Measurements from ENCODE around the gene ZNF3. TPM values are rescaled to one million over a fixed set of nuclear protein-coding genes. Genes with fewer than 3 reads are reported as not detected.
A peak's percentile ranks its signal among the peaks of the same experiment; 100 is the strongest.

ZNF3 gene
- total and polyA plus RNA-seq, 9 of the 15 experiments (the other 6 are each of a cell fraction or from before 2014, with no cell fraction given) = 30.0 to 64.9 (median 51.5) TPM

DNA sequence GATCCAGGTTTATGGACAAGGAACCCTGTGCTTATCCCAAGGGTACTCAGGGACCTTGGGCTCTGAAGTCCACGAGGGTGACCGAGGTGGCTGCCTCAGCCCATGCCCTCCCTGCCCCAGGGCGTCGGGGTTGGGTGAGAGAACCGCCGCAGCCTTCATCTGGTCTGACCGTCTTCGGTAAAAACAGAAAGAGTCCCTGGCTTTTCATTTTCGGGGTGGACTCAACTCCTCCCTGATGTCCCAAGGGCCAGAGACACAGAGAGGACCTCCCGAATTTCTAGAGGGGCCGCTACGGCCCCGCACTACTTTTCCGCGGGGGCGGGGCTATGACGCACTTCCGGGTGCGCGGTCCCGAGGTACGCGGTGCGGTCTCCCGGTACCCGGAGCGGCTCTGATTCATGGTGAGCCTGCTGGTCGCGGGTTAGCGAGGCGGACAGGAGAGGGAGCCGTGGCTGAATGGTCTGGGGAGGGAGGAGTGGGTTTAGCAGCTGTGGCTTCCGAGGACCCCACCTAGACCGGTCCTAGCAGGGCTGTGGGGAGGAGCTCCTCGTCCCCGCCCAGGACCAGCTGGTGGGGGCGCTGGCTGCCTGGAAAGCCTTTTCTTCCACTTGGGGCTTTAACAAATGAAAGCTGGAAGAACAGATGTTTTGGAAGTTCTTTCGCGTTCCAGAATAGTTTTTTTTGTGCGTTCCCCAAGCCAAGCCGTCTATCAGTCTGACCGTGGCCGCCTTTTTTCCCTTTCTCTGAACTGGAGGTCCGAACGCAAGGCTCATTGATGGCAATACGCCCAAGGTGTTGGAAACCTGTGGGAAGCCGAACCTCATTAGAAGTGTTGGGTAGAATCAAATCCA lies 31.9 kb downstream of the ZNF3 start, which contains the start of gene ZSCAN21 (continued):
- TF ChIP-seq KAT7 (CRISPR knock-in tag; IDR thresholded peaks at IDR 0.05; ENCODE audit: borderline replicate concordance) (no peak), ZFX (CRISPR knock-in tag; IDR thresholded peaks at IDR 0.05) (peak; percentile 73), ARHGAP35 (IDR thresholded peaks at IDR 0.05; ENCODE audit: partially characterized antibody) (no peak), ARID1B (IDR thresholded peaks at IDR 0.05) (0 out of 2 replicates have a peak, but pooled peaks have one; percentile 53), PHF21A (IDR thresholded peaks at IDR 0.05; ENCODE audit: borderline replicate concordance, low read depth) (peak; percentile 50; the same call in 1 of the 2 replicates), RBM25 (IDR thresholded peaks at IDR 0.05; ENCODE audit: low read depth, low read length, severe bottlenecking) (no peak), HNRNPUL1 (IDR thresholded peaks at IDR 0.05; ENCODE audit: low read length) (no peak), SIRT6 (IDR thresholded peaks at IDR 0.05; ENCODE audit: low read depth, low read length) (no peak), FOXP1 (CRISPR knock-in tag; IDR thresholded peaks at IDR 0.05) (no peak), HDGF (IDR thresholded peaks at IDR 0.05) (0 out of 2 replicates have a peak, but pooled peaks have one; percentile 8), HCFC1 (IDR thresholded peaks at IDR 0.05; ENCODE audit: low read depth, low read length) (peak; percentile 78), GABPB1 (CRISPR knock-in tag; IDR thresholded peaks at IDR 0.05) (peak; percentile 98), MEF2A (IDR thresholded peaks at IDR 0.05; ENCODE audit: control insufficient read depth, low read depth, low read length) (no peak)
- TF ChIP-seq, protein P1, sequence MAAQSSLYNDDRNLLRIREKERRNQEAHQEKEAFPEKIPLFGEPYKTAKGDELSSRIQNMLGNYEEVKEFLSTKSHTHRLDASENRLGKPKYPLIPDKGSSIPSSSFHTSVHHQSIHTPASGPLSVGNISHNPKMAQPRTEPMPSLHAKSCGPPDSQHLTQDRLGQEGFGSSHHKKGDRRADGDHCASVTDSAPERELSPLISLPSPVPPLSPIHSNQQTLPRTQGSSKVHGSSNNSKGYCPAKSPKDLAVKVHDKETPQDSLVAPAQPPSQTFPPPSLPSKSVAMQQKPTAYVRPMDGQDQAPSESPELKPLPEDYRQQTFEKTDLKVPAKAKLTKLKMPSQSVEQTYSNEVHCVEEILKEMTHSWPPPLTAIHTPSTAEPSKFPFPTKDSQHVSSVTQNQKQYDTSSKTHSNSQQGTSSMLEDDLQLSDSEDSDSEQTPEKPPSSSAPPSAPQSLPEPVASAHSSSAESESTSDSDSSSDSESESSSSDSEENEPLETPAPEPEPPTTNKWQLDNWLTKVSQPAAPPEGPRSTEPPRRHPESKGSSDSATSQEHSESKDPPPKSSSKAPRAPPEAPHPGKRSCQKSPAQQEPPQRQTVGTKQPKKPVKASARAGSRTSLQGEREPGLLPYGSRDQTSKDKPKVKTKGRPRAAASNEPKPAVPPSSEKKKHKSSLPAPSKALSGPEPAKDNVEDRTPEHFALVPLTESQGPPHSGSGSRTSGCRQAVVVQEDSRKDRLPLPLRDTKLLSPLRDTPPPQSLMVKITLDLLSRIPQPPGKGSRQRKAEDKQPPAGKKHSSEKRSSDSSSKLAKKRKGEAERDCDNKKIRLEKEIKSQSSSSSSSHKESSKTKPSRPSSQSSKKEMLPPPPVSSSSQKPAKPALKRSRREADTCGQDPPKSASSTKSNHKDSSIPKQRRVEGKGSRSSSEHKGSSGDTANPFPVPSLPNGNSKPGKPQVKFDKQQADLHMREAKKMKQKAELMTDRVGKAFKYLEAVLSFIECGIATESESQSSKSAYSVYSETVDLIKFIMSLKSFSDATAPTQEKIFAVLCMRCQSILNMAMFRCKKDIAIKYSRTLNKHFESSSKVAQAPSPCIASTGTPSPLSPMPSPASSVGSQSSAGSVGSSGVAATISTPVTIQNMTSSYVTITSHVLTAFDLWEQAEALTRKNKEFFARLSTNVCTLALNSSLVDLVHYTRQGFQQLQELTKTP (IDR thresholded peaks at IDR 0.05; ENCODE audit: low read depth in 1 of 2, partially characterized antibody in 2 of 2) = peak in 1 of 2 experiments; percentile 66
- TF ChIP-seq, protein P2, sequence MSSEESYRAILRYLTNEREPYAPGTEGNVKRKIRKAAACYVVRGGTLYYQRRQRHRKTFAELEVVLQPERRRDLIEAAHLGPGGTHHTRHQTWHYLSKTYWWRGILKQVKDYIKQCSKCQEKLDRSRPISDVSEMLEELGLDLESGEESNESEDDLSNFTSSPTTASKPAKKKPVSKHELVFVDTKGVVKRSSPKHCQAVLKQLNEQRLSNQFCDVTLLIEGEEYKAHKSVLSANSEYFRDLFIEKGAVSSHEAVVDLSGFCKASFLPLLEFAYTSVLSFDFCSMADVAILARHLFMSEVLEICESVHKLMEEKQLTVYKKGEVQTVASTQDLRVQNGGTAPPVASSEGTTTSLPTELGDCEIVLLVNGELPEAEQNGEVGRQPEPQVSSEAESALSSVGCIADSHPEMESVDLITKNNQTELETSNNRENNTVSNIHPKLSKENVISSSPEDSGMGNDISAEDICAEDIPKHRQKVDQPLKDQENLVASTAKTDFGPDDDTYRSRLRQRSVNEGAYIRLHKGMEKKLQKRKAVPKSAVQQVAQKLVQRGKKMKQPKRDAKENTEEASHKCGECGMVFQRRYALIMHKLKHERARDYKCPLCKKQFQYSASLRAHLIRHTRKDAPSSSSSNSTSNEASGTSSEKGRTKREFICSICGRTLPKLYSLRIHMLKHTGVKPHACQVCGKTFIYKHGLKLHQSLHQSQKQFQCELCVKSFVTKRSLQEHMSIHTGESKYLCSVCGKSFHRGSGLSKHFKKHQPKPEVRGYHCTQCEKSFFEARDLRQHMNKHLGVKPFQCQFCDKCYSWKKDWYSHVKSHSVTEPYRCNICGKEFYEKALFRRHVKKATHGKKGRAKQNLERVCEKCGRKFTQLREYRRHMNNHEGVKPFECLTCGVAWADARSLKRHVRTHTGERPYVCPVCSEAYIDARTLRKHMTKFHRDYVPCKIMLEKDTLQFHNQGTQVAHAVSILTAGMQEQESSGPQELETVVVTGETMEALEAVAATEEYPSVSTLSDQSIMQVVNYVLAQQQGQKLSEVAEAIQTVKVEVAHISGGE (CRISPR knock-in tag; IDR thresholded peaks at IDR 0.05) = peak in 2 of 3 experiments; percentile 66 to 87; a peak in 5 of 6 replicates
- TF ChIP-seq, protein P3, sequence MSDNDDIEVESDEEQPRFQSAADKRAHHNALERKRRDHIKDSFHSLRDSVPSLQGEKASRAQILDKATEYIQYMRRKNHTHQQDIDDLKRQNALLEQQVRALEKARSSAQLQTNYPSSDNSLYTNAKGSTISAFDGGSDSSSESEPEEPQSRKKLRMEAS (CRISPR knock-in tag; IDR thresholded peaks at IDR 0.05) = no peak
- TF ChIP-seq, protein P4, sequence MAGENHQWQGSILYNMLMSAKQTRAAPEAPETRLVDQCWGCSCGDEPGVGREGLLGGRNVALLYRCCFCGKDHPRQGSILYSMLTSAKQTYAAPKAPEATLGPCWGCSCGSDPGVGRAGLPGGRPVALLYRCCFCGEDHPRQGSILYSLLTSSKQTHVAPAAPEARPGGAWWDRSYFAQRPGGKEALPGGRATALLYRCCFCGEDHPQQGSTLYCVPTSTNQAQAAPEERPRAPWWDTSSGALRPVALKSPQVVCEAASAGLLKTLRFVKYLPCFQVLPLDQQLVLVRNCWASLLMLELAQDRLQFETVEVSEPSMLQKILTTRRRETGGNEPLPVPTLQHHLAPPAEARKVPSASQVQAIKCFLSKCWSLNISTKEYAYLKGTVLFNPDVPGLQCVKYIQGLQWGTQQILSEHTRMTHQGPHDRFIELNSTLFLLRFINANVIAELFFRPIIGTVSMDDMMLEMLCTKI (IDR thresholded peaks at IDR 0.05; ENCODE audit: partially characterized antibody) = no peak
